NCI-H1048 (cell line): Measurements from ENCODE around the gene CEP85L.

Experiments used
- DNase-seq: peaks from one replicate; lab custom pipeline; 2025; lab: John Stamatoyannopoulos, UW

The CEP85L gene

GRCh38 chr6:118621799-118622470 lies 29.5 kb downstream of the CEP85L start:
- DNase-seq = no peak

- DNase-seq = no peak
These were observed 31.2 kb downstream of the CEP85L start for GRCh38 chr6:118620202-118620601.

GRCh38 chr6:118618676-118619377 lies 32.6 kb downstream of the CEP85L start:
- no peak for DNase-seq

- no peak for DNase-seq
These were observed 34.0 kb downstream of the CEP85L start for GRCh38 chr6:118617417-118617816.

GRCh38 chr6:118611334-118611733 lies 40.1 kb downstream of the CEP85L start:
- no peak for DNase-seq

- no peak for DNase-seq
These were observed 44.5 kb downstream of the CEP85L start for GRCh38 chr6:118606858-118607257.

GRCh38 chr6:118606268-118606667 lies 45.1 kb downstream of the CEP85L start:
- DNase-seq = no peak

GRCh38 chr6:118603372-118603771 lies 48.0 kb downstream of the CEP85L start:
- no peak for DNase-seq

- DNase-seq = no peak
These were observed 49.1 kb downstream of the CEP85L start for GRCh38 chr6:118602300-118602699.

GRCh38 chr6:118598324-118598723 lies 53.1 kb downstream of the CEP85L start:
- no peak for DNase-seq

GRCh38 chr6:118597636-118598035 lies 53.8 kb downstream of the CEP85L start:
- no peak for DNase-seq

- no peak for DNase-seq
These were observed 54.5 kb downstream of the CEP85L start for GRCh38 chr6:118596774-118597320.

GRCh38 chr6:118594877-118595276 lies 56.5 kb downstream of the CEP85L start:
- DNase-seq = no peak

- no peak for DNase-seq
These were observed 59.5 kb downstream of the CEP85L start for GRCh38 chr6:118591897-118592296.

GRCh38 chr6:118589649-118590365 lies 61.6 kb downstream of the CEP85L start:
- DNase-seq = no peak

GRCh38 chr6:118589186-118589585 lies 62.2 kb downstream of the CEP85L start:
- no peak for DNase-seq

- DNase-seq = no peak
These were observed 62.8 kb downstream of the CEP85L start for GRCh38 chr6:118588626-118589025.

GRCh38 chr6:118586746-118587485 lies 64.5 kb downstream of the CEP85L start:
- no peak for DNase-seq

- no peak for DNase-seq
These were observed 66.5 kb downstream of the CEP85L start for GRCh38 chr6:118584911-118585310.

GRCh38 chr6:118581489-118581959 lies 69.9 kb downstream of the CEP85L start:
- DNase-seq = no peak

- peak; percentile 62 for DNase-seq
These were observed 70.6 kb downstream of the CEP85L start for GRCh38 chr6:118580585-118581419.
